CD4-positive, CD25-positive, alpha-beta regulatory T cell (primary cell): Measurements from ENCODE around the gene LAD1. TPM values are rescaled to one million over a fixed set of nuclear protein-coding genes. Genes with fewer than 3 reads are reported as not detected.

ENCODE experiments used
- ATAC-seq, 2 donors: fragments of 150-1000 bp; cut with Tn5 transposase; one replicate each; pipeline ENCODE4 v1.10.0; 2021; ENCODE audit warnings: low read depth in 2 of 2, moderate number of reproducible peaks in 2 of 2, moderate library complexity in 1 of 2
- DNase-seq, 3 donors: peaks; one replicate each; pipeline versions ENCODE4 v3.0.0 to v3.0.0-alpha.2; 2012 to 2022; ENCODE audit warnings: mixed read lengths in 1 of 3
- H3K27ac ChIP-seq: one replicate; pipeline ENCODE4 v1.7.0; 2013; ENCODE audit warnings: mild to moderate bottlenecking, low read length; ENCODE audit not compliant: insufficient read depth, poor library complexity, severe bottlenecking
- H3K27me3 ChIP-seq: one replicate; pipeline ENCODE4 v1.7.0; 2013; ENCODE audit warnings: low read length; ENCODE audit not compliant: control insufficient read depth, insufficient read depth
- H3K36me3 ChIP-seq: one replicate; pipeline ENCODE4 v1.7.0; 2013; ENCODE audit warnings: mild to moderate bottlenecking, low read length, moderate library complexity; ENCODE audit not compliant: control insufficient read depth, insufficient read depth
- H3K4me1 ChIP-seq: 2 replicates; pipeline ENCODE4 v1.7.0; 2013; ENCODE audit warnings: mild to moderate bottlenecking, low read length; ENCODE audit not compliant: insufficient read depth, control insufficient read depth, poor library complexity, severe bottlenecking
- H3K4me3 ChIP-seq: one replicate; pipeline ENCODE4 v1.7.0; 2013; ENCODE audit warnings: low read depth, mild to moderate bottlenecking, low read length, moderate library complexity
- H3K9me3 ChIP-seq, 2 experiments: 1 replicate in 1 of 2; 2 replicates in 1 of 2; pipeline ENCODE4 v1.7.0; 2013; ENCODE audit warnings: low read length in 2 of 2, mild to moderate bottlenecking in 1 of 2, moderate library complexity in 1 of 2; ENCODE audit not compliant: control insufficient read depth in 2 of 2
- H3K27ac Mint-ChIP-seq, 3 donors: one replicate each; pipeline ENCODE4 v1.8.0; 2020 to 2022; ENCODE audit warnings: mild to moderate bottlenecking in 3 of 3, mixed read lengths in 3 of 3, moderate library complexity in 2 of 3
- H3K27me3 Mint-ChIP-seq: one replicate; pipeline ENCODE4 v1.8.0; 2022; ENCODE audit warnings: mild to moderate bottlenecking, mixed read lengths
- H3K36me3 Mint-ChIP-seq: one replicate; pipeline ENCODE4 v1.8.0; 2020; ENCODE audit warnings: mixed read lengths
- H3K4me1 Mint-ChIP-seq, 4 donors: one replicate each; pipeline ENCODE4 v1.8.0; 2020 to 2022; ENCODE audit warnings: mixed read lengths in 4 of 4, mild to moderate bottlenecking in 1 of 4
- H3K4me3 Mint-ChIP-seq, 4 donors: one replicate each; pipeline ENCODE4 v1.8.0; 2020 to 2022; ENCODE audit warnings: mild to moderate bottlenecking in 4 of 4, mixed read lengths in 4 of 4, moderate library complexity in 3 of 4
- H3K9me3 Mint-ChIP-seq, 7 donors: one replicate each; pipeline ENCODE4 v1.8.0; 2020 to 2022; ENCODE audit warnings: mixed read lengths in 7 of 7, mild to moderate bottlenecking in 3 of 7, moderate library complexity in 2 of 7
- polyA plus RNA-seq, 4 donors: library from polyadenylated mRNA; unstranded; fragments of 300-500 nt; fragmentation: Illumina TruSeq; gene quantifications; one replicate each; pipeline ENCODE4 v1.2.3, GENCODE V29; 2021
- total RNA-seq: library from RNA; stranded (reverse); gene quantifications from one replicate; pipeline ENCODE4 v1.2.3, GENCODE V29; 2022

Gene LAD1
- total and polyA plus RNA-seq, 5 donors from 2014 or later = not detected

GRCh38 chr1:201404722-201405483 lies 5.8 kb upstream of the LAD1 start:
- Mint-ChIP-seq H3K4me1 (peaks cover 0 to 5% (median 2%) of the 10 kb centered on the region in 4 donors), H3K9me3 (peaks cover 0 to 1% (median 0%) of the 10 kb centered on the region in 7 donors), H3K27me3 (peaks cover 11% of the 10 kb centered on the region), H3K36me3 (no peaks in the 10 kb centered on the region), H3K4me3 (no peak overlapping the region), H3K27ac (no peak overlapping the region)
- DNase-seq (no peak), ATAC-seq (no peak)
- Histone ChIP-seq H3K9me3 (no peaks in the 10 kb centered on the region), H3K4me1 (no peaks in the 10 kb centered on the region), H3K36me3 (no peaks in the 10 kb centered on the region), H3K27me3 (peaks cover 18% of the 10 kb centered on the region), H3K27ac (no peak overlapping the region), H3K4me3 (no peak overlapping the region)

- Histone ChIP-seq H3K36me3 (no peaks in the 10 kb centered on the region), H3K9me3 (no peaks in the 10 kb centered on the region), H3K27ac (no peak overlapping the region), H3K4me3 (no peak overlapping the region), H3K4me1 (no peaks in the 10 kb centered on the region), H3K27me3 (peaks cover 19% of the 10 kb centered on the region)
- peak in 1 of 2 donors; percentile 18 for ATAC-seq
- H3K4me1 Mint-ChIP-seq = peaks cover 0 to 3% (median 2%) of the 10 kb centered on the region in 4 donors
- peaks cover 11% of the 10 kb centered on the region for H3K27me3 Mint-ChIP-seq
- no peak overlapping the region for H3K4me3 Mint-ChIP-seq
- no peak overlapping the region for H3K27ac Mint-ChIP-seq
- DNase-seq = no peak
- H3K36me3 Mint-ChIP-seq = no peaks in the 10 kb centered on the region
- peaks cover 0 to 1% (median 0%) of the 10 kb centered on the region in 7 donors for H3K9me3 Mint-ChIP-seq
Measured at GRCh38 chr1:201404055-201404454, 4.9 kb upstream of the LAD1 start.

DNA sequence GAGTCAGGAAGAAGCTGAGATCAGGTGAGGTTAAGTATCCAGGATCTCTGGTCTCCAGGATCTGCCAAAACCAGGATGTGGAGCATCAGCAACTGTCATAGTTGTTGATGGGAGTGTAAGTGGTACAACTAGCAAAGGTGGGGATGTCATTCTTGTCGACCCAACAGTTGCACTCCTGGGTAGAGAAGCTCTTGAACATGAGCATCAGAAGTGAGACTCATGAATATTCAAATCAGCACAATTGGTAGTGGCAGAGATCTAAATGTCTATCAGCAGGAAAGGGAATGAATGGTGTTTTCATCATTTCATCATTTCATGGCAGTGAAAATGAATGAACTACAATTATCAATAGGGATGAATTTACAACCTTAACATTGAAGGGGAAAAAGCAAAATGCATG lies 4.2 kb upstream of the LAD1 start:
- DNase-seq (no peak), ATAC-seq (no peak)
- Histone ChIP-seq H3K27ac (no peak overlapping the region), H3K4me3 (no peak overlapping the region), H3K36me3 (no peaks in the 10 kb centered on the region), H3K9me3 (no peaks in the 10 kb centered on the region), H3K4me1 (no peaks in the 10 kb centered on the region), H3K27me3 (peaks cover 19% of the 10 kb centered on the region)
- Mint-ChIP-seq H3K36me3 (no peaks in the 10 kb centered on the region), H3K9me3 (peaks cover 0 to 1% (median 0%) of the 10 kb centered on the region in 7 donors), H3K4me1 (peaks cover 0 to 3% (median 1%) of the 10 kb centered on the region in 4 donors), H3K27ac (no peak overlapping the region), H3K27me3 (peaks cover 16% of the 10 kb centered on the region), H3K4me3 (no peak overlapping the region)

- Histone ChIP-seq H3K4me1 (no peaks in the 10 kb centered on the region), H3K9me3 (no peaks in the 10 kb centered on the region), H3K4me3 (no peak overlapping the region), H3K27me3 (peaks cover 22% of the 10 kb centered on the region), H3K36me3 (no peaks in the 10 kb centered on the region), H3K27ac (no peak overlapping the region)
- no peak for ATAC-seq
- DNase-seq = no peak
- Mint-ChIP-seq H3K36me3 (no peaks in the 10 kb centered on the region), H3K9me3 (no peaks in the 10 kb centered on the region), H3K27ac (no peak overlapping the region), H3K27me3 (peaks cover 28% of the 10 kb centered on the region), H3K4me3 (no peak overlapping the region), H3K4me1 (no peaks in the 10 kb centered on the region)
Measured at GRCh38 chr1:201401700-201402099, 2.6 kb upstream of the LAD1 start.

DNA sequence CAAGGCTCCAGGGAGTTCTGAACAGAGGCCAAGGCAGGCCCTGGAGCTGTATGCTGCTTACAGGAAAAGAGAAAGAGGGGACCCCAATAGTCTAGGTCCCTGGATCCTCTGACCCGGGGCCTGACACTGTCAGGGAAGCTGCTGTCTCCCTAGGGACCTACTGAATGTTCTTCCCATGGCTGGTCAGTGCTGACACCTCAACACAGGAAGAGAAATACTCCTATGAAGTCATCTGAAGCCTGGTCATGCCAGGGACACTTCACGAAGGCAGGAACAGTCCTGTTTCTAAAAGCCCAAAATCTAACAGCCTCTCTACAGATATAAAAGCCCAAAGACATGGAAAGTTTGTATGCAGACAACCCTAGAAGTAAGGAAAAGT lies 1.7 kb upstream of the LAD1 start:
- Histone ChIP-seq H3K27ac (no peak overlapping the region), H3K36me3 (no peaks in the 10 kb centered on the region), H3K9me3 (no peaks in the 10 kb centered on the region), H3K4me1 (no peaks in the 10 kb centered on the region), H3K4me3 (no peak overlapping the region), H3K27me3 (peaks cover 22% of the 10 kb centered on the region)
- ATAC-seq = no peak
- Mint-ChIP-seq H3K4me3 (no peak overlapping the region), H3K27ac (no peak overlapping the region), H3K9me3 (no peaks in the 10 kb centered on the region), H3K27me3 (peaks cover 31% of the 10 kb centered on the region), H3K36me3 (no peaks in the 10 kb centered on the region), H3K4me1 (no peaks in the 10 kb centered on the region)
- no peak for DNase-seq

DNA sequence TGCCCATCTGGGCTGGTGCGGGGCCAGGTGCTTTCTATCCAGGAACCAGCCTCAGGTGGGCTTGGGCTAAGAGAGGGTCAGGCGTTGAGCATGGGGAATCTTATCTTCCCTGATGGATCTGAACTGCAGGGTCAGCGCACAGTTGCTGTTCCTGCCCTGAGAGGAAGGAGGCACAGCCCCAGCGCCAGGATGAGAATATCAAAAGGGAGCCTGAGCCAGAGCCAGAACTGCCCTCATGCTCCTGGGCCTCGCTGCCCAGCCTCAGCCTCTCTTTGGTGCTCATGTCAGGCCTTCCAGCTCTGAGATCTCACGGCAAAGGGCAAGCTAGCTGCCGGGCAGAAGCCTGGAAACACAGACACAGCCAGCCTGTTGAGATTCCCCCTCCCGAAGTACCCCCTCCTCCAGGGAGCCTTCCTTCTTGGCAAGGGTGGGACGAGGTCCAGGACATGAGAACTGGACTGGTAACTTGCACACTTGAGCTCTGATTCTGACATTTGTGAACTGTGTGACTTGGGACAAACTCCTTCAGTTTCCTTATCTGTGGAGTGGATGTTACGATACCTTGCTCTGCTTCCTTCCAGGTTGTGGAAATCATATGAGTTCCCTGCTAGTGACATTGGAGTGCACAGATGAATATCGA lies 1.2 kb upstream of the LAD1 start:
- Mint-ChIP-seq H3K4me3 (no peak overlapping the region), H3K36me3 (no peaks in the 10 kb centered on the region), H3K27ac (no peak overlapping the region), H3K4me1 (no peaks in the 10 kb centered on the region), H3K9me3 (no peaks in the 10 kb centered on the region), H3K27me3 (peaks cover 35% of the 10 kb centered on the region)
- Histone ChIP-seq H3K4me1 (no peaks in the 10 kb centered on the region), H3K4me3 (no peak overlapping the region), H3K36me3 (no peaks in the 10 kb centered on the region), H3K9me3 (no peaks in the 10 kb centered on the region), H3K27ac (no peak overlapping the region), H3K27me3 (peaks cover 22% of the 10 kb centered on the region)
- ATAC-seq (no peak), DNase-seq (no peak)

- no peak for DNase-seq
- Mint-ChIP-seq H3K4me3 (no peak overlapping the region), H3K27ac (no peak overlapping the region), H3K27me3 (peaks cover 41% of the 10 kb centered on the region), H3K9me3 (no peaks in the 10 kb centered on the region), H3K4me1 (no peaks in the 10 kb centered on the region), H3K36me3 (no peaks in the 10 kb centered on the region)
- Histone ChIP-seq H3K4me1 (no peaks in the 10 kb centered on the region), H3K36me3 (no peaks in the 10 kb centered on the region), H3K9me3 (no peaks in the 10 kb centered on the region), H3K27ac (no peak overlapping the region), H3K4me3 (no peak overlapping the region), H3K27me3 (peaks cover 22% of the 10 kb centered on the region)
- no peak for ATAC-seq
Measured at GRCh38 chr1:201399352-201400126, 415 bp upstream of the LAD1 start.
